HG03097 (cell line): ENCODE data around the gene TMPRSS6.

Experiments used
- ATAC-seq: cut with Tn5 transposase; IDR thresholded peaks from one replicate; pipeline ENCODE4 v1.9.1; 2021; ENCODE audit not compliant: unreplicated experiment, low FRiP score

Gene TMPRSS6

DNA sequence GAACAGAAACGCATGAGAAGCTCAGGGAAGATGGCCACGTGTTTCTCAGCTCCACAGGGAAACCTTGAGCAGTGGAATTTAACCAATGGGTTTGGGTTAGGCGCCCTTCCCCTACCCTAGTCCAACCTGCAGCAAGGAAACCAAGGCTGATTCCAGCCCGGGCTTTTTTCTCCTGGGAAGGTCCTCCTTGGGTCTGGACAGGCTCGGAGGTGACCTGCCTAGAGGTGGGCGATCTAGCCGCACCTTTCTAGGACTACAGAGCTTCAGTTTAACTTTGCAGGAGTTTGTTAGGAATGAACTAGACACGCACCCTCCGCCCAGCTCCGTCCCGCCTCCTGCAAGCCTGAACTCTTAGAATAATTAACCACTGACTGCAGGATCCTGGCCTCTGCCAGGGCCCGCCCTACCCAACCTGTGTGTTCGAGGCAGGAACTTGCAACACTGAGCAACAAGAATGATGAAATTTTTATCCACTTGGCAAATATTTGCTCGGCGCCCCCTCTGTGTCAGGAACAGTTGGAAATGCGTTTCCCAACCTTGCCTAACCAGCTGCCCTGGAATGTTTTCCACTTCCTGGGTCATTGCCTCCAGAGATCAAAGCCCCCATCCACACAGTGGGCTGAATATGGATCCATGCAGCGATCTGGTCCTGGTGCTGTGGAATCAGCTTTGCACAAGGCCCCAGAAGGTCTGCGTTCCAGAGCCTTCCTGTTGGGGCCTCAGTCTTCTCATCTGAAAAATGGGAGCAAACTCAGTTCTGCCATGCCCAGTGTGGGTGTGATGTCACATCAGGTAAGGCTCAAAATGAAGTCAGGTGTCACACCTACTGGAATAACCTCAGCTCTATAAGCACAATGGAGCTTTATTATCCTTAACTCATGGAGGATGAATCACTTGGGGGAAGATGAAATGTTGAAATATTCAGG, 76.7 kb downstream of the TMPRSS6 start:
- no peak for ATAC-seq

DNA sequence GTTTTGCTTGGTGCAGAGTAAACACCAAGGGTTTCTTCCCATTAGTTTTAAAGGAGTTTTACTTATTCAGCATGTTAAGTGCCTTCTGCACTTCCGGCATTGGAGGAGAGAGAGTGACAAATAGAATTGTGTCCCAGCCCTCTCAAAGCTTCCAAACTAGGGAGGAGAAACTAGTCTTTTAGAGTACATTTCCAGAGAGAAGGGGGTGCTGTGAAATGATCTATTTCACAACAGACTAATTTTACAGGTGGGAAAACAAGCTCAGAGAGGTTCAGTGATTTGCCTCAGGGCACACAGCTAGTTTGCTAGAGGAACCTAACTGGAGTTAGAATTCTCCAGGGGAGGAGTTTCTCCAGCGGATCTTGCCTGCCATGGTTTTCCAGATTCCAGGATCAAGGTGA, 77.4 kb downstream of the TMPRSS6 start:
- ATAC-seq: no peak

DNA sequence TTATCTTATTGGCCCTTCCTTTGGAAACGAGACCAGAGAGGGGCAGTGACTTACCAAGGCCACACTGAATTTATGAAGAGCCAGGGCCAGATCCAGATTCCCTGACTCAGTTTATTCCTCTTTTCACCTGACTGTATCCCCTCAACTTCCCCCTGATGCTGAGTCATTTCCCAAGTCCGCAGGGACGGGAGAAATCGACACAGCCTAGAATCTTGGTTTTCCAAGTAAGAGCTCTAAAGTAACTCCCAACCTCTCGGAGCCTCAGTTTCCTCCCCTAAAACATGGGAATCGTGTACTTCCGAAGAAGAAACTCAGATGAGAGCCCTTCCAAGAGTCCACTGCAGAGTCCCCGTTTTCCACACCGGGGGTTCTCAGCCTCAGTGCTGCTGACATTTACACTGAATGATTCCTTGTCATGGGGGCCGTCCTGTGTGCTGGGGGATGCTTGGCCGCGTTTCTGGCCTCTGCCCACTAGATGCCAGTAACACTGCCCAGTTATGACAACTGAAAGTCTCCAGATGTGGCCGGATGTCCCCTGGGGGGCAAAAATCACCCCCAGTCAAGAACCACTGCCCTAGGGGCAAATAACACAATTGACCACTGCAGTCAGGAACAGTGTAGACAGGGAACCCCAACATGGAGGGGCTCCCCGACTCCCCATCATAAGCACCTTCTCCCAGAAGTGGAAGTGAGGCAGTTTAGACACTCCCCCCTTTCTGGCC, 78.8 kb downstream of the TMPRSS6 start:
- ATAC-seq: no peak

DNA sequence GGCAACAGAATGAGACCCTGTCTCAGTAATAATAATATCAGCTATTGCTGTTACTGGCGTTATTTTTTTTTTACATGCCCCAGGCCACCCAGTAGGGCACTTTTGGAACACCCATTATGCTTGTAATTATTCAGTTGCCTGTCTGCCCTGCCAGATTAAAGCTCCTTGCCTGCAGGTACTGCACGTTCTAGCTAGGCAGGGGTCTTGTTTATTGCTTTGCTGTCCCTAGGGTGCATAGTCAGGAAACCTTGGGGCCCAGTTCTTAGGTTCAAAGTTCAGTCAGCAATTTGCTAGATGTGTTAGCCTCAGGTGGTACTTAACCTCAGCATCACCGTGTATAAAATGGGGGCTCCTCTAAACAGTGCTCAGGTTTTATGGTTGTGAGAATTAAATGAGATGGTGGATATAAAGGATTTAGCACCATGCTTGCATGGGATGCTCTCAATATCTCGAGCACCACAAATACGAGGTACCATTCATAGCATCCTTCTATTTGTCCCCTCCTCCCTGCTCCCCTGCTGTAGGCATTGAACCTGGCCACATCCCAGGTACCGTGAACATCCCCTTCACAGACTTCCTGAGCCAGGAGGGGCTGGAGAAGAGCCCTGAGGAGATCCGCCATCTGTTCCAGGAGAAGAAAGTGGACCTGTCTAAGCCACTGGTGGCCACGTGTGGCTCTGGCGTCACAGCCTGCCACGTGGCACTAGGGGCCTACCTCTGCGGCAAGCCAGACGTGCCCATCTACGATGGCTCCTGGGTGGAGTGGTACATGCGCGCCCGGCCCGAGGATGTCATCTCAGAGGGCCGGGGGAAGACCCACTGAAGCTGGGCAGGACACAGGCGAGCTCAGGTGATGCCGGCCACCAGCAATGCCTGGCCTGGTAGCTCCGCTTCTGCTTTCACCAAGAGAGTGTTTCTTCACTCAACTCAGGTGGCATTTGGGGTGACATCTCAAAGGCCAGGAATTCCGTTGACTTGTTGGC, 80.5 kb downstream of the TMPRSS6 start:
- ATAC-seq: no peak

DNA sequence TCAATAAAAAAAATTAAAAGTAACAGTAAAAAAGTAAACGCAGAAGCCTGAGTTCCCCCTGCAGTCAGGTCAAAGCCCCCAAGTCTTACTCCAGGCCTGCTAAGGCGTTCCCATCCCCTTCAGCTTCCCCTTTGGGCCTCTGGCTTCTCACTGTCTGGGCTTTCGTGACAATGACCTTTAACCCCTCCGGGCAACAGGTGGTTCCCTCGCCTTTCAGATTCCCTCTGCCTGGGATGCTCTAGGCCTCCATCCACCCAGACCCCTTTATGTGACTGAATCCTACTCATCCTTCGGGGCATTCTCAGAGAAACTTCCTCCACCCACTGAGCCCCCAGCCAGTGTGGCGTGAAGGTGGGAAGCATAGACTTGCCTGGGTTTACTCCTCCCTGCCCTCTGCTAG, 82.0 kb downstream of the TMPRSS6 start:
- ATAC-seq: no peak

DNA sequence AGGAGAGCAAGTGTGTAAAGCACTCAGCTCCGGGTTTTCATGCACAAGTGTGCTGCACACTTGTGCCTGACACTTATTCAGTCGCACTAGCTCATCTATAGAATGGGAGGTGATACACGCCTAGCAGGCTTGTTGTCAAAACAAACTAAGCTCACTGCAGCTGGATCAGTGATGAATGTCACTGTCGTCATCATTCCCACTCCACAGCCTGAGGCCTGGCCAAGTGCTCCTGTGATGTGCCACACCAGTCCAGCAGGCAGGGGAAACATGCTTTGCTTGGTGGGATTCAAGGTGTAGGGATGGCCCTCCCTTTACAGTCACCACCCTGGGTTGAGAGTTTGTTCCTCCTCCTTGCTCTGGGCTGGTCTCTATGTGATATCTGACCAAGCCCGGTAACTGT, 83.2 kb downstream of the TMPRSS6 start:
- ATAC-seq: no peak

DNA sequence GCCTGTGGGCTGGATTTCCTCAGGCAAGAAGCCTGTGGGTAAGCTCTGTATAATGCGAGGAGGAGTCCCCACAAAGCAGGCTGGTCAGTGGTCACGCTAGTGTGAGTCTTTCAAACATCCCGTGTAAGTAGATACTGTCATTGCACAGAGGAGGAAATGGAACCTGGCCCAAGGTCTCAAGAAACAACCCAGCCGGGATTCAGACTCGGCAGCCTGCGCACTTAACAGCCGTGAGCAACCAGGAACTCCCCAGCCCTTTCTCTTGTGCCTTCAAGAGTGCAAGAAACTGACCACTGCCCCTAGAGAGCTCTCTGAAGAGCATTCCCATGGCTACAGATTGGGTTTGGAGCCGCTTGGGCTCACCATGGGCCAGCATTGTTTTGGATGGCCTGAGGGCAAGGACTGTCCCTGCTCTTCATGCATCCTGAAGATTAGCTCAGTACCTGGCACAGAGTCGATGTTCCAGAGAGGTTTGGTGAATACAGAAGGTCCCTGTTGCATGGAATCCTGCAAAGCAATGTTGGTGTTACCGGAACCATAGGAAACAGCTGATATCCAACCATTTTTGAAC, 83.9 kb downstream of the TMPRSS6 start:
- ATAC-seq: no peak

DNA sequence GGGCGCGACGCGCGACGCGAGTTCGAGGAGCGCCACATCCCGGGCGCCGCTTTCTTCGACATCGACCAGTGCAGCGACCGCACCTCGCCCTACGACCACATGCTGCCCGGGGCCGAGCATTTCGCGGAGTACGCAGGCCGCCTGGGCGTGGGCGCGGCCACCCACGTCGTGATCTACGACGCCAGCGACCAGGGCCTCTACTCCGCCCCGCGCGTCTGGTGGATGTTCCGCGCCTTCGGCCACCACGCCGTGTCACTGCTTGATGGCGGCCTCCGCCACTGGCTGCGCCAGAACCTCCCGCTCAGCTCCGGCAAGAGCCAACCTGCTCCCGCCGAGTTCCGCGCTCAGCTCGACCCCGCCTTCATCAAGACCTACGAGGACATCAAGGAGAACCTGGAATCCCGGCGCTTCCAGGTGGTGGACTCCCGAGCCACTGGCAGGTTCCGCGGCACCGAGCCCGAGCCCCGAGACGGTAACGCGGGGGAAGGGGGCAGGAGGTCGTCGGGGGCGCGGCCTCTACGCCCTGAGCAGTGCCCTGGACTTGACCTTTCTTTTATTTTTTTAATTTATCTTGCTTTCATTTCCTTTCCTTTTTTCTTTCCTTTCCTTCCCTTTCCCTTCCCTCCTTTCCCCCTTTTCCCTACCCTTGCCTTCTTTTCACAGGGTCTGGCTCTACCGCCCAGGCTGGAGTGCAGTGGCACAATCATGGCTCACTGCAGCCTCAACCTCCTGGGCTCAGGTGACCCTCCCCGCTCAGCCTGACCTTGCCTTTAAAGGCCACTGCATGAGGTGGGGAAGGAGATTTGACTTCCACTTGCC, 85.0 kb downstream of the TMPRSS6 start:
- no peak for ATAC-seq

DNA sequence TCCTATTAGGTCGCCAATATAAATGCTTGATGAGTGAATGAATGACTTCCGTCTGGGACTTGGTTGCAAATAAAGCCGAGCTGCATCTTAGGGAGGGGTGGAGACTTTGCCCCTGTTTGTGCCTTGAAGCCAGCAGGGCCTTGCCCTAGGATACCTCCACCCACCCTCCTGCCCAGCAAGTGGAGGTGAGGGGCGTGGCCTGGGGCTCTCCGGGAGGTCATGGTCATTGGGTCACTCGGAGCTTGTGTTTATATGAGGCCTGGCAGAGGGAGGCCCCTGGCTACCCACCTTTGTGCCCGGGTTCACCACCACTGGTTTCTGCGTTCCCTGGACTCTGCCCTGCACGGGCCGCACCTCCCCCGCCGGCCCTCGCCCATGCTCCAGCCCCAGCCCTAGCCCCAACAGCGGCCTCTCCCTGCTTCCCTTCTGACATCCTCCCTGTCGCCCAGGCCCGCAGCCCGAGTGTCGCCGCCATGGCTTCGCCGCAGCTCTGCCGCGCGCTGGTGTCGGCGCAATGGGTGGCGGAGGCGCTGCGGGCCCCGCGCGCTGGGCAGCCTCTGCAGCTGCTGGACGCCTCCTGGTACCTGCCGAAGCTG, 85.7 kb downstream of the TMPRSS6 start:
- ATAC-seq: no peak

DNA sequence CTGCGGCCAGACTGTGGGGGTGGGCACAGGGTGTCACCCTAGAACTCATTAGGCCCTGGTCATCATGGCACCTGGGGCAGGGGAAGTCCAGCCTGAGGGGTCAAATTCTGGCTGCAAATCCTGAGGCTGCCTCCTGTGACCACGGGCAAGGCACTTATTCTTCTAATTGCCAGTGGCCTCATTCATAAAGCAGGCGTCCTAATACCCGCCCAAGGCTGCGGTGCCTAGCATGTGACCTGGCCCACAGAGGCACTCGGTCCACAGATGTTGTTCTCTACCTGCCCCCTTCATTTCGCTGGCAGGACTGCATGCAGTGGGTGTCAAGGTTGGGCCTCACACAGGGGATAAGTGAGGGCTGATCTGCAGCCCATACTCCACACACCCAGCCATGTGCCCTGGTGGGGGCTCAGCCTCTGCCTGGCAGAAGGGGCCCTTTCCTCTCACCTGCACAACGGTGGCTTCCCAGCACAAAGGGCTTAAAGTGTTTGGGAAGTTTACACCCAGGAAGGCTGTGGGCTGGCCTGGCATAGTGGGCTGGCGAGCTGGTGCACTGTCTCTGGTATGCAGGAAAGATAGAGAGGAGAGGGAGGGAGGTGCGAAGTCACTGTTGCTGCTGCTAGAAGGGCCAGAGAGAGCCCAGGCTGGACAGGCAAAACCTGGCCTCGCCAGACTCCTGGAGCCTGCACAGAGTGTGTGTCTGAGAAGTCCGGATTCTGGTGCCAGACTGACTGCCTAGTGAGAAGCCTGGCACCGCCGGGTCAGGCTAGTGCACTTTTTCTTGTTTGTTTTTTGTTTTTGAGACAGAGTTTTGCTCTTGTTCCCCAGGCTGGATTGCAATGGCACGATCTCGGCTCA, 86.8 kb downstream of the TMPRSS6 start:
- ATAC-seq: no peak

DNA sequence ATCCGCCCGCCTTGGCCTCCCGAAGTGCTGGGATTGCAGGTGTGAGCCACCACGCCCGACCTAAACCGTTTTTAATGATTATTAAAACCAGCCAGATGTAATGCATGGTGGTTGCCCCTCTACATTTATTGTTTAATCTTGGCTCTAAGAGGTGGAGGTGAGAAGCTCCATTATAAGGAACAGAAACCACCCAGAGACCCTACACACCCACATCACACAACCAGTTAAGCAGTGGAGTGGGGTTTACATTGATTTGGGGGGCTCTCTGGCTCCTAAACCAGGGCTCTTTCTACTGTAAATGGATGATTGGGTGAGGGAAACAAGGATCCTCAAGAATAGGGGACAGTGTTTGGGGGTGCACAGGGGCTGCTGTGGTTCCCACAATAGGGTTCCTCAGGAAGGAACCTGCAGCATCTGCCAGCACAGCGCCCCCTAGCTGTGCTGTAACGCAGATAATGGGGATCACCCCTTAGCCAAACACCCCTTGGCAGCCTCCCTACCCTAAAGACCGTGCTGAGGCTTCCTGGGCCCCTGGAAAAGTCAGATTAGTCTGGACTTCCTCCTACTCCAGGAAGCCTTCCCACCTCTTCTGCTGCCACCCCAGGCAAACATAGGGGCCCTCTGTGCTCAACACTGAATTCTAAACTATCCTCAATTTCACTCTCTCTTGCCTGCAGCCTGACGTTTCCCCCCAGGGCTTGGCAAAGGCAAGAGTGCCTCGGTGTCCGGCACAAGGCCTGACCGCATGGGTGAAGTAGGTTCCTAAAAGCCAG, 87.6 kb downstream of the TMPRSS6 start:
- no peak for ATAC-seq

DNA sequence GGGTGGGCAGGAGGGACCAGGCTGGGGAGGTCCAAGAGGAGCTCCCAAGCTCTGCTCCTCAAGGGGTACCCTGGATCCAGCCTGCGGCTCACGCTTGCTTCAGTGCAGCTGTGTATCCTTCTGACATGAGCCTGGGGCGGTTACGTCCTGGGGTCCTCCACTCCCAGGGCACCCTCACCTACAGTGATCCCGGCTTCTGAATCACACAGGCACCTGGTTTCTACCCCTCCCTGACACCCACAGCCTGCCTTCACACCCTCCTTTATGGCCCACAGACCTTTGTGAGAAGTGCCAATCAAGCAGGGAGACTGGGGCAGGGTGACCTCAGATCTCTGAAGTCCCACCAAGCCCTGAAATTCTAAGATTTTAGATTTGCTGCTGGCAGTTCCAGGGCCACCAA, 88.5 kb downstream of the TMPRSS6 start:
- ATAC-seq: no peak

DNA sequence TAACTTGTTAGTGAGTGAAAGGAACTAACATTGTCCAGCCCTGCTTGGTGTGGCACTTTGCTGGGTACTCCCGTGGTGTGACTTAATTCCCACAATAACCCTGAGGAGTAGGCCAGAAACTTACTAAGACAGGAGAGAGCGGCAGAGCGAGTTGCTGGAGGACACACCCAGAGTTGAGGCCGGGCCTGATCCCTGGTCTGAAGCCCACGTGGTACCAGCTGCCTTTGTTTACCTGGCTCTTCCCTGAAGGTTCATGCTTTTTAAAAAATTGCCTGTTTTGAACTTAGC, 89.4 kb downstream of the TMPRSS6 start:
- ATAC-seq: no peak

DNA sequence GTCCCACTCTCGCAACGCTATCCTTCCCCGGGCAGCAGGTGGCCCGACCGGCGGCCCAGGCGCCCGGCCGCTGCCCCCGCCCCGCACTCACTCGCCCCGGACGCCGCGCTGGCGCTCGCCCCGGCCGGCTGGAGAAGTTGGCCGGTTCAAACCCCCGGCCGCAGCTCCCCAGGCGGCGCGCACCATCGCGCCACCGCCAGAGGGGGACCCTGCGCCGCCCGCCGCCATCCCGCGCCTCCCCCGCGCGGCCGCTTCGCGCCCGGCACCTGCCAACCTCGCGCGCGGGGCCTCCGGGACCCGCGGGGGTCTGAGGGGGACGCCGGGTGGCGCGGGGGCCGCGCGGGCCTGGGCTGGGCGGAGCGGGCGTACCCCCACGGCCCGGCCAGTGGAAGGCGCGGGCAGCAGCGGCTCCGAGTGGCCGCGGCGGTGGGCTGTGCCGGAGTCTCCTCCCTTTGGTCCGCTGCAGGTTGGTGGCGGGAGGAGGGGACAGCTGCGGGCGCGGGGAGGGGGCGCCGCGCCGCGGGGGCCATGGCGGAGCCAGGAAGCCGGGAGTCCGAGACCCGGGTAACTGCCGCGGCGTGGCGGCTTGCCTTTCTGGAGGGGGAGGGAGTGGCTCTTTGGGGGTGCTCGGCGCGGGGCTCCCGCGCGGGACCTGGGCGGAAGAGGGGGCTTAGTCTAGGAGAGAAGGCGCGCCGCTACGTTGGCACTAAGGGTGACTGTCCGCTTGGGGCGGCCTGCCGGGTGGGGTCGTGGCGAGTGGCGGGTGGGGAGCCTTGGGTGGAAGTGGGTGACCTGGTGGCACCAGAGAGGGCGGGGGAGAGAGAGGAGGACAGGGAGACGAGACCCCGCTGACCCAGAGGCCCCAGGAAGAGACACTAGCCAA, 90.0 kb downstream of the TMPRSS6 start, which contains the start of the genes MPST and TST:
MPST (plus strand) TSS at position 434 of the 883 bp plus-strand sequence; CDS start at position 529, 95 bp downstream.
TST (minus strand) TSS at position 139 of the 883 bp plus-strand sequence. CDS start 715 bp downstream, outside the sequence.
- no peak for ATAC-seq

DNA sequence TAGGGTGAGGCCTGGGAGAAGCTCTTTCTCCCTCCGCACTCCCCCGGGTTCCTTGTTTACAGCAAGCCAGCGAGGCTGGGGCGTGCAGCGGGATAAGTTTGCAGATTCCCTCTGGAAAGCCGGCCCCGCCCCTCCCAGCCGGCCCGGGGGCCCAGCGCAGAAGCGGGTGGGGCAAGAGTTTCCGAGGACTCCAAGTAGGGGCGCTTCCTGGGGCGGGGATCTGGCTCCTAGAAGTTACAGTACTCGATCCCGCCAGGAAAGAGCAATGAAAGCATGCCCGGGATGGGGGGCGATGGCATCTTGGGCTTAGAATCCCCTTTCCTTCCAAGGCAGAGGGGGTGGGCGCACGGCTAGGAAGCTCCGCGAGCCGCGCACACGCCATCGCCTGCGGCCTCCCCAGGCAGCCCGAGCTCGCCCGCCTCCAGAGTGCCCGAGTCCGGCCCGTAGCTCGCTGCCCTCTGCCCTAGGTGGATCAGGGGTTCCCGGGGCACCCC, 90.7 kb downstream of the TMPRSS6 start:
- no peak for ATAC-seq

DNA sequence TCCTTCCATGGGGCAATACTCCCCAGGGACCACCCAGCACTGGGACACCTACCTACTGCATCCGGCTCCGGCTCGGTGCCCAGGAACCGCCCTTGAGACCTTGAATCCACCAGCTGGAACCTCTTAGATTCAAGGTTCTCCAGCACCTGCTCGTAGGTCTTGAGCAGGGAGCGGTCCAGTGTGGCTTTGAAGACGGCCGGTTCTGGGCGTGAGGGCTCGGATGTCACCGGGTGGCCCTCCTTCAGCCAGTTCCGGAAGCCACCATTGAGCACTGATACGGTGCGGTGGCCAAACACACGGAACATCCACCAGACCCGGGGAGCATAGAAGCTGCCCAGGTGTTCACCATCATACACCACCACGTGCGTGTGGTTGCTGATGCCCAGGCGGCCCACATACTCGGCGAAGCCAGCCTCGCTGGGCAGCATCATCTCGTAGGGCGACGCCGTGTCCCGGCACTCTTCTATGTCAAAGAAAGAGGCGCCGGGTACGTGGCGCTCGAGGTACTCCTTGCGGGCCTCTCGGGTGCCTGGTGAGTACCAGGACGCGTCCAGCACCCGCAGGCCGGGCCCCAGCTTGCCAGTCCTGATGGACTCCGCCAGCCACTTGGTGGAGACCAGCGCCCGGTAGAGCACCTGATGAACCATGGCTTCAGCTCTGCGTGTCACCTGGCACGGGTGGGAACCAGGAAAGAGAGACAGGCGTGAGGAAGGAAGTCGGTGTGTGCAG, 91.3 kb downstream of the TMPRSS6 start:
- no peak for ATAC-seq
